Mammary epithelial cell (primary cell): ENCODE results near the gene DRC7.

Experiments
- CTCF ChIP-seq, 2 donors: IDR thresholded peaks in 1 of 2; conservative IDR thresholded peaks in 1 of 2; 2 replicates each; pipeline ENCODE4 v1.5.1; 2011 to 2012; ENCODE audit warnings: inconsistent platforms in 2 of 2, low read length in 2 of 2, mild to moderate bottlenecking in 2 of 2, control low read depth in 1 of 2, low read depth in 1 of 2; ENCODE audit not compliant: insufficient read depth in 1 of 2; ENCODE audit errors: extremely low read depth in 1 of 2
- EZH2 ChIP-seq: IDR thresholded peaks from 2 replicates; pipeline ENCODE4 v1.6.1; 2012; ENCODE audit warnings: low read length, inconsistent platforms, borderline replicate concordance

GRCh38 chr16:57708168-57708567 lies 13.6 kb downstream of the DRC7 start:
- TF ChIP-seq CTCF (conservative IDR thresholded peaks at IDR 0.05 in 1 of 2, IDR thresholded peaks at IDR 0.05 in 1 of 2; ENCODE audit: extremely low read depth in 1 of 2, insufficient read depth in 1 of 2, low read depth in 1 of 2, low read length in 2 of 2) (no peak), EZH2 (no peak)
